GM21390 (cell line): ENCODE results near the gene MOG.
A peak's percentile ranks its signal among the peaks of the same experiment; 100 is the strongest.

Experiments used
- ATAC-seq: cut with Tn5 transposase; IDR thresholded peaks from one replicate; pipeline ENCODE4 v1.9.1; 2021; ENCODE audit not compliant: unreplicated experiment

MOG gene

DNA sequence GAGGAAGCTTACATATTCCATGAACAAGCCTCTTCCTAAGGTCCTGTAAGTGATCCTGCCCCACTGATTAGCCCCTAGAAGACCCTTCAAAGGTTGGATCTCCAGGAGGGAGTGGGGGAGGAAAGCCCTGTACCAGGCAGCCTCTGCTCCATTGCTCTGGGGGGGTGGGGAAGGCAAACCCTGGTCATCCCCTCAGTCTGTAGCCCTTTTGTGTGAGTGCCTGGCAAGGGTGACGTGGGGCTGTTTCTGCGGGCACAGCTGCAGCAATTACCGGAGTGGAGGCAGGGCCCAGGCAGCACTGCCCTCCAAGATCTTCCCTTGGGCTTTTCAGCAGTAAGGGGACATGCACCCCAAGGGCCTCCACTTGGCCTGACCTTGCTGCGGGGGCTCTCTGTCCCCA is at the start of gene MOG:
MOG (plus strand) TSS at position 295 of the 400 bp plus-strand sequence. CDS start 118 bp downstream, outside the sequence.
- ATAC-seq = no peak

DNA sequence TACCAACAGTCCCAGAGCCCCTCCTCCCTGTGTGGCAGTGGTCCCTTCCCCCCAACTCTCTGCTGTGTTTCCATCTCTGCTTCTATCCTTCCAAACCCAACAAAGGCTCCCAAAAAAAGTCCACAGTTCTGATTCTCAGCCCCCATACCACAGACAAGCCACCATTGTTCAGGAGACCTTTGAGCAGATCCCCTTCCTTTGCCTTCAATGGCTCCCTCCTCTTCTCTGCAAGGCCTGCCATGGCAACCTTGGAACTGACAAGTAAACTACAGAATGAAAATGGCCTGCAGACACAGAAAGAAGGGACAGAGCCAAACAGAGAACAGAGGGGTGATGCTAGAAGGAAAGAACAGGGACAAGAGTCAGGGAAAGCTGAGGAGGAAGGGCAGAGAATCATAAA is 48.8 kb upstream of the MOG start:
- ATAC-seq = no peak

DNA sequence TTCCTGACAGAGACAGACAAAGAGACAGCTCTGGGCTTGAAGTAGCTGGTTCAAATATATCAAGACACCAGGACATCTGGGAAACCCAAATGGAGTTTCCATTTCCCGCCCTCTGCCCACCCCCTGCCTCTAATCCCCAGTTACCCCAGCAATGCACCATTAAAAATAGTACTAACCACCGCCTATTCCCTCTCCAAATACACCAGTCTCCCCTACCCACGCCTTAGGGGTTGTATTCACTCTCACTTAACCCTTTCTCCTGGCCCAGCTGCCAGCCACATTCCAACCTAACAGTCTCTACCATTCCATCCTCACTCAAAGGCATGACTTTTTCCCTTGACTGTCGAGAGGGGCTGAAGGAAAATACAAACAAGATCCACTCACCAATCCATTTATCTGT is 46.4 kb upstream of the MOG start:
- ATAC-seq = no peak

DNA sequence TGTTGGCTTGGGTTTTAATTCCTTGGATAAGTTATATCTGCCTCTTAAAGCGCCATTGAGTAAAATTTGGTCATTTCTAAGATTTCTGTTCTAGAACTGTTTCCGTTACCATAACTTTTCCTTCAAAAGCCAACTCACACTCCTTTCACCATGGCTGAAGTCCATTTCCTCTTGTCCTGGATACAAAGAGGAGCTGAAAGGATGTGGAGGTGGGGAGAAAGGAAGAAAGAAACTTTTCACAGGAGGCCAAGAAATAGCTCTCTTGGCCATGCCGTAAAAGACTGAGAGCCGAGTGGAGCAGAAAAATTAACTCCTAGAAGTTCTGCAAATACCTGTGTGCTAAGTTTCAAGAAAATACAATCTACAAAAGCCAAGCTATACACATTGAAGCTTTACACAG is 45.5 kb upstream of the MOG start:
- ATAC-seq = no peak

DNA sequence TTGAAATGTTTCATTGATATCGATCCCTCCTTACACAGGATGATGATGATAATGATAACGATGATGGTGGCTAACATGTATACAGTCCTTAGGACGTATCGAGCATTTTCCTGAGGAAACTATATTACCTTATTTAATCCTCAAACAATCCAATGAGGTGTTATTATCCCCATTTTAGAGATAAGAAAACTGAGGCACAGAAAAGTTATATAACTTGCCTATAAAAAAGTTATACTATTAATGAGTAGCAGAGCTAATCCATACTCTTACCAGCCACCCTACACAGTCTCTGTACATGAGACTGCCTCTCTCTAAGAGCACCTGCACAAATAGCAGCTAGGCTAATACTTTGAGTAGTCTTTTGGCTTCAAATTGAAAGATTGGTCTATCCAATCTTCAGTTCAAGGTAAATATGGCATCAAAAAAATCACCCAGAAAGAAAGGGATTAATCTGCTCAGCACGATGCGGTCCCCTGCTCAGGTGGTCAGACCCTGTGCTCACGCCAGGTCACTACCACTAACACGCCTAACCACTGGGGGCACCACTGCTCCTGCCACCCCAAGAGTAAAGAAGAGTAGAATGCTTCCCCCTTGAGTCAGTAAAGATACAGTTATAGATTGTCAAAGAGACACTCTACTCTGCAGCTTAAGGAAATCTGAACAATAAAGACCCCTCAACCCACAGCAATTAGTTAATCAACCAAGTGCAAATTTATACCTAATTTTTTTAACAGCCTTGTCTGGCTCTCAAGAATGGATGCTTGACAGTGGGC is 38.9 kb upstream of the MOG start:
- ATAC-seq = no peak

DNA sequence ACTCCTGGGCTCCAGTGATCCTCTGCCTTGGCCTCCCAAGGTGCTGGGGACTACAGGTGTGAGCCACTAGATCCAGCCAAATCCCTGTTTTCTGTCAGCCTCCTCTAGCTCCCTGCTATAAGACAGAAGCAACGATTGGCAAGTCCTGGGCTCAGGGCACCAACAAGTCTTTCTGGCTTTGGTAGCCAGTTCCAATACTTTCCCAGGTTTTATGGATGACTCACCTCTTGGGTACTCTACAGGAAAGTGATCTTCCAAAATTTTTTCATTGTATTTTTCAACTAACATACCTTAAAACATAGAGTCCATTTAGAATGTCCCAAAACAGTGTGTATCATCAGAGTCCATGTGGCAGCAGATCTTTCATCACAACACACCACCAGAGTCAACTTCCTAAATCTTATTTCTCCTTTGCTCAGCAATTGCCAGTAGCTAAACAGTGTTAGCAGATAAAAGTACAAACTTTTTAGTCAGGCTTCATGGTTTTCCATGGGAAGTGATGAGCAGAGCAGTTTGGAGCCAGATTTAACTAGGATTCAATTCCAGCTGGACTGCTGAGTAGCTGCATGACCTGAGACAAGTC is 37.2 kb upstream of the MOG start:
- no peak for ATAC-seq

DNA sequence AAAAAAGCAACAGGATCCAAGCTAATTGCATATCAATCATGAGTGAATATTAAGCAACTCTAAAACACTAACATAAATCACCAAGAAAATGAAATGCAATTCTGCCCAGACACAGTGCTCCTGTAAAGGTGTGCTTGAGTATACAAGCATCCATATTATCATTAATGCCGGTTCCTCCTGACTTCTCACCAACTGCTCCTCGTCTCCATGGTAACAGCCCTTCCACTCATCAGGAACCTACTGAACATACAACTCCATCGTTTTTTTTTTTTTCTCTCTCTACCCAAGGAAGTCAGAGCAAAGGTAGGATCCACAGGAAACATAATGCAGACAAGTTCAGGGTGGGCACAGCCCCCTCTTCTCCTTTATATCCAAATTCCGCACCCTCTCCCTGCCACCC is 36.3 kb upstream of the MOG start:
- no peak for ATAC-seq

DNA sequence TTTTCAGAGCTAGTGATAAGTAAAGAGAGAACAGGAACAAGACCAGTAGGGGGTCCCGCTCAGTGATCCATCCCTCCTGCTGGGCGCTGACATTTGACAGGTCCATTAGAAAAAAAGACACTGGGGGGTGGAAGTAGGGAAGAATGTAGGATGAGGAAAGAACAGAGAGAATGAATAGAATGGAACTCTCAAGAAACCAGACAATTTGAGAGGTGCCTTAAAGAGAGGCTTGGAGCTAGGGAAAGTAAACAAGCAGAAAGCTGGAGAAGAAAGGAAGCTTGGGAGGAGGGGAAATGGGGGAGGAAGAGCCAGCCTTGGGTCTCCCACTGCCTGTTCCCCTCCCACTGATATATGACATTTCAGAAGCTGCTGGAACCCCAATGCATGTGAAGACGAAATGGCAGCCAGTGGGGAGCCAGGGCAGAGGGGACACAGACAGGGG is 32.4 kb upstream of the MOG start:
- no peak for ATAC-seq

DNA sequence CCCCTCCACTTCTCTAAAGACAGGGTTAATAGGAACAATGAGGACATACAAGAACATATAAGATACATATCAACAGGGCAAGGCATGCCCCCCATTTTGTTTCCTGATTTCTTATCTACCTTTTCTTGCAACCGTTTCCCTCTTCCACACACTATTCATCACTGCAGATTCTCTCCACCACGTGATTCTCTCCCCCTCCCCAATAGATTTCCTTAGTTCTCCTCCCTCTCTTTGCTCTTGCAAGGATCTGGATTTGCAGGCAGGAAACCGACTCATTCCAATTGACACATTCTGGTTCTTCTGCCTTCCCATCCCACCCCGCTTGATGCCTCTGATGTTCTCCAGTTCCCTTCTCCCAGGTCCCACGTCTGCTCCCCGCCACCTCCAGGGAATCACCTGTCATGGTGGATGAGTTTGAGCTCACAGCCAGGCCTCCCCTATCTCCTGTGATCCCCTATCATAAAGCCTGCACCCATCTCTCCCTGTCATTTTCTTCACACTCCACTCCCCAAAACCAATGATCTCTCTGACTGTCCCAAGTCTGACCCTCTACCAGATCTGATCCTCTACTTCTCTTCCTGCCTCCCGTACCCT is 31.5 kb upstream of the MOG start:
- ATAC-seq = no peak

DNA sequence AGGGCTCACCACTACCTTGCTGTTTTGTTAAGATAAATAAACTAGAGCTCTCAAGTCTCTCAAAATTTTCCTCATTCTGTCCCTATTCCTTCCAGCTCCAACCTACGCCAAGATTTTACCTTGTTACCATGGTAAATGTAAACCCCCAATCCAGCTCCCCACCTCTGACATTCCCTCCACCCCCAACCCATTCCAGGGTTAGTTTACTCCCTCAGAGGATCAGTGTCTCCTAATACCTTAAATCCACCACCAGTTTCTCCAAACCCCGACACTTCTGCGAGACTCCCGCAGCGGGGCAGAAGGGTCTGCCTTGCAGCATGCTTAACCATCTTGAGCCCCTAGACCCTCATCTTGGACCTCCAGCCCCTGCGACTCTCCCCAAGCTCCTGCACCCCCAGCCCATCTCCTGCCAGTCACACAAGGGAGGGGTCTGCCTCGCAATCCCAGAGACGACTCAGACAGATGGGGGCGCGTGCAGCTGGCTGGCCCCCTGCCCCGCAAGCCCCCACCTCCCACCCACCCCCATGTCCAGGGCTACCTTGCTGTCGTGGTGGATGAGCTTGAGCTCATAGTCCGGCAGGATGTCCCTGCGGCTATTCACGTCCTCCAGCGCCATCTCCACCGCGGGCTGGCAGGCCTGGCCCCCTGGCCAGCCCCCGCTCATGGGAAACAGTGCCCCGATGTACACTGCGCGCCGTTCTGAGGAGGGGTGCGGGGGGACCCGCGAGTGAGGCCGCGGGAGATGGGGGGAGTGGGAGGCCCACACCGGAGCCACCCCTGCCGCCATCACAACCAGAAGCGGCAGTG is 29.7 kb upstream of the MOG start:
- no peak for ATAC-seq

DNA sequence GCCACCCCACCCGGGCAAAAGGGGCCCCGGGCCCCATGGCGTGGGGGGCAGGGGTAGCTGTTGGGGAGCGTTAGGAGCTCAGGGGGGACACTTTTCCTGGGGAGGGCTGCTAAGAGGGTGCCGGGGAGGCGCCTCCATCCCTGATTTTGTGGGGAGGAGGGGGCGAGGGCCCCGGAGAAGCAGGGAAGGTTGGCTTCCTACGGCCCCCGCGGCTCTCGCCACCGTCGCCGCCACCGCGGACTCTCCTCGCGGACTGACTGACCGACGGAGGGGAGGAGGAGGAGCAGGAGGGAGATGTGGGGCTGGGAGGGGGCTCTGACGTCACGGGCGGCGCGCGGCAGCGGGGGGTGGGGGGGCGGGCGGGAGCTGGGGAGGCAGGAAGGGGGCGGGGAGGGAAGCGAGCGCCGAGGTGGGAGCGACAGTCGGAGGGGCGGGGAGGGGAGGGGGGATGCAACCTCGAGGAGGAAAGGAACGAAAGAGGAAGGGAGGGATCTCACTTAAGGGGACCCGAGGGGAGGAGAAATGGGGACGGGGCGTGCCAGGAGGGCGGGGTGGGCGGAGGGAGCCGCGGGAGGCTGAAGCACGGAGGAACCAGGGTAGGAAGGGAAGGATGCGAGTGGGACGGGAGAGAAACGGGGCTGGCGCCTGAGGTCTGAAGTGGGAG is 29.0 kb upstream of the MOG start:
- no peak for ATAC-seq

DNA sequence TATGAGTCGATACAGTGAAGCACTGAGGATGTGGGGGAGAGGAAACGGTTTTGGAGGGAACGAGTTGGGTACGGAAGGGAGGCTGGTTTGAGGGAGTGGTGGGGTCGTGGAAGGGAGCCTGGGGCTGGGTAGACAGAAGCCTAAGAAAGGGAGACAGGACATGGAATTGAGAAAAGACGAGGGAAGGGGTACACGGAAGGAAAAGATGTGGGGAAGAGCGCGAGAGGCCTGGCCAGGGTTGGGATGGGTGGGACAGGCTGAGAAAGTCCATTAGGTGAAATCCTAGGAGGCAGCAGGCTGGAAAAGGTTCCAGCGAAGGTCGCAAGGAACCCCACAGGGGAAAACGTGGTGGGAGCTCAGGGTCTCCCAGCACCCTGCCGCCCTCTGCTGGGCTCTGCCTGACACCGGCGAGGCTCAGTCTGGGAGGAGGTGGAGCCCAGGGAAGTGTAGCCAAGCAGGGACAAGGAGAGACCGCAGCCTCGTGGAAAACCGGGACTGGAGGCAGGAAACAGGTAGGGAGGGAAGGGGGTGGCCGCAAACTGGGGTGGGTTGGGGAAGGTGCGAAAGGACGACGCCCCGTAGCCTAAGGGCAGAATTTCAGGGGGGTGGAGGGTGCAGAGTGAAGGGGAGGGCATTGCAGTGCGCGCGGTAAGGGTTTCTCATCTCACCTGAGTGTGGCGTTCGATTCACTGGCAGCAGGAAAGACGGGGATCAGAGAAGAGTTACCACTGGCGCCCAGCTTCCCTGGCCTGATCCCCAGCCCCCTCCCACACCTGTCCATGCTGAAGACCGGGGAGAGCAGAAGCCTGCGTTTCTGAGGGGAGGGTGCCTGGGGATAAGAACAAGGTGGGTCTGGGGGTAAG is 28.2 kb upstream of the MOG start:
- no peak for ATAC-seq

DNA sequence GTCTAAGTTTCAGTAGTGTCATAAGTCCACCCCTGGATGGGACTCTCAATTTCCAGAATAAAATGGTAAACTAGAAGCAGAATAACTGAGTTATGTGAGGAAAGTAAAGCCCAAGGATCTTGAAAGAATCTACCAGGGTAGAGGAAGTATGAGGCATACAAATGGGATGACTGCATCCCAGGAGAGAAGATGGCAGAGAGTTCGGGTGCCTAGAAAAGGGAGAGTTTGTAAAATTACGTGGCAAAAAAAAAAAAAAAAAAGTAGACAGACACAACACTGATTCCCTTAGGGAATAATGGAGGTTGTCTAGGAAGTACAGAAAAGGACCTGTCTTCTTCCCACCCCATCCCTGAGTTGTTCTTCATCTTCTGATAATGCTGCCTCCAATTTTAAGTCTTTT is 27.3 kb upstream of the MOG start:
- no peak for ATAC-seq

DNA sequence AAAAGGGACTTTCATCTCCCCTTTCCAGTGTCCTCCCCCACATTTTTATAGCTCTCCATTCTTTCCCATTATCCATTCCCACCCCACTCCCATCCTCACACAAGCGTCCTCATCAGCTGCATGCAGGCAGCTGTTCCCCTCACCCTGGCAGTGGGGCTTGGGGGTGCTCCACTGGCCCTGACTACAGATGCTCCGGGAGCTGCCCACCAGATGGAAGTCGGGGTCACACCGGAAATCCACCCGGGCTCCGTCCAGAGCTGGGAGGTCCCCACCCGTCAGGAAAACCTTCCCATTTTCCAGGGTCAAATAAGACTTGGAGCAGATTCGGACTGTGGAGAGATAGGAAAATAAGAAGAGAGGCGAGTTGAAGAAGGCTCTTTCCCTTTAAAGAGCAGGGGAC is 26.6 kb upstream of the MOG start:
- ATAC-seq = no peak

DNA sequence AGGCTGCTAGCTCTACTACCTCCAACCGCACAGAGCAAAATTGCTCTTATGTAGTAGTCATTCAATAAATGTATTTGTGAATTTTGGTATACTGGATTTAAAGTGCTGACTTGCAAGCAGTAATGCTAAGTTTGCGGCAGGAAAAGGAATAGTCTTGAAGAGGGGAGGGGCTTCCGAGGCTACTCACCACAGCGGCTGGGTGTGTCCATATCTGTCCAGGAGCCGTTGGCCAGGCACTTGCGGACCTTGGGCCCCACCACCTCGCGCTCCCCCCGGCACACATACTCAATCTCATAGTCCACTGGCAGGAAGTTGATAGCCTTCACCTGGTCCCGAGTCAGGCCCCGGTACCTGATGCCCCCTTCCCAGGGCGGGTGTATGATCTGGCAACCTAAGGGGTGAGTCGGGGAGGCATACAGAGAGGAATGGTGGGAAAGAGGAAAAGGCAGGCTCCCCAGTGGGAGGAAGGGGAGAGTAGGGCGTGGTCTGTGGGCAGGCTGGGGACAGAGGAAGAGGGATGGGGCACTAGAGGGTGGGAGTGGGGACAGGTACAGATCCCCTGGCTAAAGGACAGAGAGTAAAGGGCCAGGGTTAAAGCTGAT is 25.6 kb upstream of the MOG start:
- ATAC-seq = no peak

DNA sequence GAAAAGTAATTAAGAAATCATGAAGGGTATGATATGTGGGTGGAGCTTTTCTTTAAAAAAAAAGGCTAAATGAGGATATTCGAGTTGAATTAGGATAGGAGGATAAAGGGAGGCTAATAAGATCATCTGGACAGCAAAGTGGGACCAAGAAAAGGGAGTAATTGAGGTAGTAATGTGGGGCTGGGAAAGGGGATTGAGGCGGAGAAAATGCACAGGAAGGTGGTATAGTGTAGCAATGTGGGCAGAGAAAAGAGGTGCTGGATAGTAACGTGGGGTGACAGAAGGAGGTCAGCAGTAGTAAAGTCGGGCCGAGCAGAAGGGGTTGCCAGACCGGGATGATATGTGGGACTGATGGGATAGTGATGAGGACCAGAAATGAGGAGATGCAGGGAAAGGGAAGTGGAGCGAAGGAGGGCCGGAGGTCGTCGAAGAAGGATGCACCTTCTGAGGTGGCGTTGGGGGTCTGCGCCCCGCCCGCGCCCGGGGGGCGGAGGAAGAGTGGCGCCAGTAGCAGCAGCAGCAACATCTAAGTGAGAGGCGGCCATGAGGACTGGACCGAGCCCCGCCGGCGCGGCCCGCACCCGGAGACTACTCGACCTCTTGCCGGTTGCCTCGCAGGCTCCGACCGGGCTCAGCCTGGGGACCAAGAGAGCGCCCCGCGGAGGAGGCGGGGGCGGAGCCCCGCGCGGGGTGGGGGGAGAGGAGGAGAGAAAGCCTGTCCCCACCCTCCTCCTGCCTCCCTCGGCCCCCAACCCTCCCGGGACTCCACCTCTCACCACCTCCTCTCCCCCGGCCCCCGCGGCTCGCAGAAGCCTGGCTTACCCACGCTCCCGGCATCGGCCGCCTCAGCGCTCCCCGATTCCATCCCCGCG is 24.8 kb upstream of the MOG start:
- peak; percentile 35 for ATAC-seq

DNA sequence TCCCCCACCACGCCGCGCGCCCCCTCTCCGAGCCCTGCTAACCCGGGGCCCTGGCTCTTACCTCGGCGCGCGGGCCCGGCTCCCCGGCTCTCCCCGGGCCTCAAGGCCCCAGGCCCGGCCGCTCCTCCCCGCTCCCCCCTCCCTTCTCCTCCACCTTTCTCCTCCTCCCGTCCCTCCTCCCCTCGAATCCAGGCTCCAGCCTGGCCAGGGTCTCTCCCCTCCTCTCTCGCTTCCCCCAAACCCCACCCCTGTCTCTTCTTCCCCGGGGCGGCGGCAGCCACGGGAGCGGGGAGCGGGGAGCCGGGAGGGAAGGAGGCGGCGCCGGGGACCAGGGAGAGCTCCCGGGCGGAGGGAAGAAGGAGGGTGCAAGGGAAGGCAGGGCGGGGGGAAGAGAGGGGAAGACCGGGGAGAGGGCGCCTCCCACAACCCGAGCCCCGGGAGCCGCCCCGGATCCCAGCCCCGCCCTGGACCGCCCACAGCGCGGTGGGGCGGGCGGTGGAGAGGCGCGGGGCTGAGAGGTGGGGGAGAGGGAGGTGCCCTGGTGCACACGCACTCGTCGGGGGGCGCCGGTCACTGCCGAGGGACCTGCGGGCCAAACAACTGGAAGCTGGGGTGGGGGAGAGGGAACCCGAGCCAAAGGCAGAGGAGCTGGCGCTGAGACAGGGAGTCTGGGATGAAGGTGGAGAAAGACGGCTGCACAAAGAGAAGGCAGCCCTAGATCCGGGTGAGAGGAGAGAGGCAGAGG is 23.9 kb upstream of the MOG start, which contains the start of gene GABBR1:
GABBR1 (minus strand) TSS at position 395 of the 745 bp plus-strand sequence. CDS start 798 bp downstream, outside the sequence.
- ATAC-seq = peak; percentile 78

DNA sequence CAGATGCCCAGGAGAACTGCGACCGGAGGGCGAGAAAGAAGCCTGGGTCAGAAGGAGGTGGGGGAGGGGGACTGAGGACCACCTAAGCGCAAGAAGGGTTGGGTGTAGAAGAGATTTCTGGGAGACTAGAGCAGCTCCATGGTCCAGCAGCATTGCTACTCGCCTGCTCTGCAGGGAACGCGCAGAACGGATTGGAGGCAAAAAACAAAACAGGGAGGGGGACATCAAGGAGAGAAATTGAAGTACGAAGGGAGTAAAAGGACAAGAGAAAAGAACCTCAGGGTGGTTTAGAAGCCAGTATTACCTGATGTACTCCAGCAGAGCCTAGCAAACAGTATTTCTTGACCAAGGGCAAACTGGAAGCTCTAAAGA is 23.4 kb upstream of the MOG start:
- ATAC-seq = peak; percentile 5
